Measurements from ENCODE around the gene FARS2.

DNA sequence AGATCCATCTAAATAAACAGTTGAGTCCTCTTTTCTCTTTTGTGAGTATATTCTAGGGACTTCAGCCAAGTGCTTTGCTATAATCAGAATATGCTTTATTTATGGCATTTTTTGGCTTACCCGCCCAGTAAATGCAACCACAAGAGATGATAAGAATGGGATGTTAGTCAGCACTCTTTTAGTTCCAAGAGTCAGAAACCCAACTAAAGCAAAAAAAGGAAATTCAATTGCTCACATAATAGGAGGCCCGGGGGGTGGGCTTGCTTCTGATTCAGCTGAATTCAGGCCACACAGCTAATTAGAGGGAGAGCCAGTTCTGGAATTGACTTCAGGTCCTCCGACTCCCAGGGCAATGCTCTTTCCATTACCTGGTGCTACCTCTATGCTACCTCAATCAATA, 250.6 kb downstream of the FARS2 start:
- no peak for TF ChIP-seq ZNF10 (tag by site-specific recombination; IDR thresholded peaks at IDR 0.05)
- TF ChIP-seq, protein P1, sequence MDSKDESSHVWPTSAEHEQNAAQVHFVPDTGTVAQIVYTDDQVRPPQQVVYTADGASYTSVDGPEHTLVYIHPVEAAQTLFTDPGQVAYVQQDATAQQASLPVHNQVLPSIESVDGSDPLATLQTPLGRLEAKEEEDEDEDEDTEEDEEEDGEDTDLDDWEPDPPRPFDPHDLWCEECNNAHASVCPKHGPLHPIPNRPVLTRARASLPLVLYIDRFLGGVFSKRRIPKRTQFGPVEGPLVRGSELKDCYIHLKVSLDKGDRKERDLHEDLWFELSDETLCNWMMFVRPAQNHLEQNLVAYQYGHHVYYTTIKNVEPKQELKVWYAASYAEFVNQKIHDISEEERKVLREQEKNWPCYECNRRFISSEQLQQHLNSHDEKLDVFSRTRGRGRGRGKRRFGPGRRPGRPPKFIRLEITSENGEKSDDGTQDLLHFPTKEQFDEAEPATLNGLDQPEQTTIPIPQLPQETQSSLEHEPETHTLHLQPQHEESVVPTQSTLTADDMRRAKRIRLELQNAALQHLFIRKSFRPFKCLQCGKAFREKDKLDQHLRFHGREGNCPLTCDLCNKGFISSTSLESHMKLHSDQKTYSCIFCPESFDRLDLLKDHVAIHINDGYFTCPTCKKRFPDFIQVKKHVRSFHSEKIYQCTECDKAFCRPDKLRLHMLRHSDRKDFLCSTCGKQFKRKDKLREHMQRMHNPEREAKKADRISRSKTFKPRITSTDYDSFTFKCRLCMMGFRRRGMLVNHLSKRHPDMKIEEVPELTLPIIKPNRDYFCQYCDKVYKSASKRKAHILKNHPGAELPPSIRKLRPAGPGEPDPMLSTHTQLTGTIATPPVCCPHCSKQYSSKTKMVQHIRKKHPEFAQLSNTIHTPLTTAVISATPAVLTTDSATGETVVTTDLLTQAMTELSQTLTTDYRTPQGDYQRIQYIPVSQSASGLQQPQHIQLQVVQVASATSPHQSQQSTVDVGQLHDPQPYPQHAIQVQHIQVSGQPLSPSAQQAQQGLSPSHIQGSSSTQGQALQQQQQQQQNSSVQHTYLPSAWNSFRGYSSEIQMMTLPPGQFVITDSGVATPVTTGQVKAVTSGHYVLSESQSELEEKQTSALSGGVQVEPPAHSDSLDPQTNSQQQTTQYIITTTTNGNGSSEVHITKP (tag by site-specific recombination; IDR thresholded peaks at IDR 0.05): no peak
- TF ChIP-seq, protein P2, sequence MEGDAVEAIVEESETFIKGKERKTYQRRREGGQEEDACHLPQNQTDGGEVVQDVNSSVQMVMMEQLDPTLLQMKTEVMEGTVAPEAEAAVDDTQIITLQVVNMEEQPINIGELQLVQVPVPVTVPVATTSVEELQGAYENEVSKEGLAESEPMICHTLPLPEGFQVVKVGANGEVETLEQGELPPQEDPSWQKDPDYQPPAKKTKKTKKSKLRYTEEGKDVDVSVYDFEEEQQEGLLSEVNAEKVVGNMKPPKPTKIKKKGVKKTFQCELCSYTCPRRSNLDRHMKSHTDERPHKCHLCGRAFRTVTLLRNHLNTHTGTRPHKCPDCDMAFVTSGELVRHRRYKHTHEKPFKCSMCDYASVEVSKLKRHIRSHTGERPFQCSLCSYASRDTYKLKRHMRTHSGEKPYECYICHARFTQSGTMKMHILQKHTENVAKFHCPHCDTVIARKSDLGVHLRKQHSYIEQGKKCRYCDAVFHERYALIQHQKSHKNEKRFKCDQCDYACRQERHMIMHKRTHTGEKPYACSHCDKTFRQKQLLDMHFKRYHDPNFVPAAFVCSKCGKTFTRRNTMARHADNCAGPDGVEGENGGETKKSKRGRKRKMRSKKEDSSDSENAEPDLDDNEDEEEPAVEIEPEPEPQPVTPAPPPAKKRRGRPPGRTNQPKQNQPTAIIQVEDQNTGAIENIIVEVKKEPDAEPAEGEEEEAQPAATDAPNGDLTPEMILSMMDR (tag by site-specific recombination; IDR thresholded peaks at IDR 0.05): no peak
- no peak for TF ChIP-seq GFI1B (tag by site-specific recombination; IDR thresholded peaks at IDR 0.05)
- TF ChIP-seq, protein P3, sequence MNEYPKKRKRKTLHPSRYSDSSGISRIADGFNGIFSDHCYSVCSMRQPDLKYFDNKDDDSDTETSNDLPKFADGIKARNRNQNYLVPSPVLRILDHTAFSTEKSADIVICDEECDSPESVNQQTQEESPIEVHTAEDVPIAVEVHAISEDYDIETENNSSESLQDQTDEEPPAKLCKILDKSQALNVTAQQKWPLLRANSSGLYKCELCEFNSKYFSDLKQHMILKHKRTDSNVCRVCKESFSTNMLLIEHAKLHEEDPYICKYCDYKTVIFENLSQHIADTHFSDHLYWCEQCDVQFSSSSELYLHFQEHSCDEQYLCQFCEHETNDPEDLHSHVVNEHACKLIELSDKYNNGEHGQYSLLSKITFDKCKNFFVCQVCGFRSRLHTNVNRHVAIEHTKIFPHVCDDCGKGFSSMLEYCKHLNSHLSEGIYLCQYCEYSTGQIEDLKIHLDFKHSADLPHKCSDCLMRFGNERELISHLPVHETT (tag by site-specific recombination; IDR thresholded peaks at IDR 0.05): no peak
- no peak for TF ChIP-seq ZNF211 (tag by site-specific recombination; IDR thresholded peaks at IDR 0.05; ENCODE audit: low read depth)
- TF ChIP-seq KLF16 (tag by site-specific recombination; IDR thresholded peaks at IDR 0.05): no peak
- TF ChIP-seq ZNF529 (tag by site-specific recombination; IDR thresholded peaks at IDR 0.05; ENCODE audit: insufficient replicate concordance): no peak
- no peak for TF ChIP-seq ZNF37A (tag by site-specific recombination; IDR thresholded peaks at IDR 0.05)
- TF ChIP-seq OVOL3 (tag by site-specific recombination; IDR thresholded peaks at IDR 0.05): no peak
